Measurements from ENCODE around the gene PJA2. TPM values are rescaled to one million over a fixed set of nuclear protein-coding genes. Genes with fewer than 3 reads are reported as not detected.

PJA2 gene
- total RNA-seq, 2 donors from 2014 or later = 55.9 to 102 TPM

DNA sequence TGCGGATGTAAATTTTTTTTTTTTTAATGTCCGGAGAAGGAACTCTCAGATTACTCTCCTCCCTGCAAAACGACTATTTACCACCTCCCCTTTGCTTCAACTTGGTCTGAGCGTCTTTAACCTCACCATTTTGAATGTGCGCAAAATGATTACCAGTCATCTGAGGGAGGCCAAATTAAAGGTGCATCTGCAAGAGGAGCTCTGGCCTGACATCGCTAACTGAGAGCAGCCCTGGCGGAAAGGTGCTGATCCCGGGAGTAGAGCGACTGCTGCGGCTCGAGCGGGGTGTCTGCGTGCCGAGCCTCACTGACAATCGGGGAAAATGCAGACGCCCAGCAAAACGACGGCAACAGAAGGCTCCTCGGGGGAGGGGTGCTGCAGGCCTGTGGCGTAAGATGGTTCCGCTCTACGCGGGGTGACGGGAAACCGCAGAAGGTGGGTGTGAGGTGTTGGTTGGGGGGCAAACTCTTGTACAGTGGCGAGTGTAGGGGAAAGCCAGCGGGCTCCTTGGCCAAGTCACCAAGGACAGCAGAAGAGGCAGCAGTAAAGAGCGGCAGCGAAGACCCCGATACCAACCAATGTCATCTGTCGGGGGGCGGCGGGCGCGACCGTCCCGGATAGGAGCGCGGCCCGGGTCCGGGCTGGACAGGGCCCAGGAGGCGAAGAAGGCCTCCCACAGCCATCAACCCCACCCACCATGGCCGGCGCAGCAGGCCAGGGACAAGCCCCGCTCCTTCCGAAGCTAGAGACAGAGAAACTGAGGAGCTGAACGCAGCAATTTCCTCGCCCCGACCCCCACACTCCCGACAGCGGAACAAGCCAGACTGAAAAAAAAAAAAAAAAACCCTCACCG, 557 bp downstream of the PJA2 start:
- peak; percentile 61 for DNase-seq
- intact Hi-C loops (cut with DNase I) = no loop called here
- H3K4me1 ChIP-seq = no peaks in the 10 kb centered on the region
- H3K9me3 ChIP-seq = no peaks in the 10 kb centered on the region
- TF ChIP-seq, protein P1, sequence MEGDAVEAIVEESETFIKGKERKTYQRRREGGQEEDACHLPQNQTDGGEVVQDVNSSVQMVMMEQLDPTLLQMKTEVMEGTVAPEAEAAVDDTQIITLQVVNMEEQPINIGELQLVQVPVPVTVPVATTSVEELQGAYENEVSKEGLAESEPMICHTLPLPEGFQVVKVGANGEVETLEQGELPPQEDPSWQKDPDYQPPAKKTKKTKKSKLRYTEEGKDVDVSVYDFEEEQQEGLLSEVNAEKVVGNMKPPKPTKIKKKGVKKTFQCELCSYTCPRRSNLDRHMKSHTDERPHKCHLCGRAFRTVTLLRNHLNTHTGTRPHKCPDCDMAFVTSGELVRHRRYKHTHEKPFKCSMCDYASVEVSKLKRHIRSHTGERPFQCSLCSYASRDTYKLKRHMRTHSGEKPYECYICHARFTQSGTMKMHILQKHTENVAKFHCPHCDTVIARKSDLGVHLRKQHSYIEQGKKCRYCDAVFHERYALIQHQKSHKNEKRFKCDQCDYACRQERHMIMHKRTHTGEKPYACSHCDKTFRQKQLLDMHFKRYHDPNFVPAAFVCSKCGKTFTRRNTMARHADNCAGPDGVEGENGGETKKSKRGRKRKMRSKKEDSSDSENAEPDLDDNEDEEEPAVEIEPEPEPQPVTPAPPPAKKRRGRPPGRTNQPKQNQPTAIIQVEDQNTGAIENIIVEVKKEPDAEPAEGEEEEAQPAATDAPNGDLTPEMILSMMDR (IDR thresholded peaks at IDR 0.05) = no peak
- peak overlapping the region; percentile 57 for H3K4me3 ChIP-seq
- H3K27me3 ChIP-seq = no peaks in the 10 kb centered on the region
- H3K36me3 ChIP-seq = no peaks in the 10 kb centered on the region
- H3K27ac ChIP-seq = peak overlapping the region; percentile 93
- peak overlapping the region; percentile 96 to 99 for H3K9ac ChIP-seq (ENCODE audit: low read depth in 2 of 2, low read length in 2 of 2)

GRCh38 chr5:109407913-109408312, 1.9 kb downstream of the PJA2 start:
- intact Hi-C loops (cut with DNase I) = no loop called here
- peak overlapping the region; percentile 57 for H3K4me3 ChIP-seq

DNA sequence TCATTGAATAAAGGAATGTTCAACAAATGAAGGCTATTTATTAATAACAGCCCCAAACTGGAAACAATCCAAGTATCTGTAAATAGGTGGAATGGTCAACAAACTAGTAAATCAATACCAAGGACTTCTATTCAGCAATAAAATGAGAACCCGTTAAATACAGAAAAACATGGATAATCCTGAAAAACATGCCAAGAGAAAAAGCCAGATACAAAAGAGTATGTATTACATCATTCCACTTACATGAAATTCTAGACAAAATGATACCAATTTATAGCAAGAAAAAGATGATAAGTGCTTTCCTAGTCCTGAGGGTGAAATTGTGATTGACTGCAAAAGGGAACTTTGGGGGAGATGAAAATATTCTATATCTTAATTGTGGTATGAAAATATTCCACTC, 3.1 kb downstream of the PJA2 start:
- H3K36me3 ChIP-seq = no peaks in the 10 kb centered on the region
- H3K27me3 ChIP-seq = no peaks in the 10 kb centered on the region
- no peaks in the 10 kb centered on the region for H3K9me3 ChIP-seq
- no peak overlapping the region for H3K9ac ChIP-seq (ENCODE audit: low read depth in 2 of 2, low read length in 2 of 2)
- no peak overlapping the region for H3K4me3 ChIP-seq
- H3K4me1 ChIP-seq = no peaks in the 10 kb centered on the region
- DNase-seq = no peak
- TF ChIP-seq, protein P1 (IDR thresholded peaks at IDR 0.05) = no peak
- H3K27ac ChIP-seq = no peak overlapping the region
- intact Hi-C loops (cut with DNase I) = no loop called here

More at GRCh38 chr5:109407913-109408312, 1.9 kb downstream of the PJA2 start:
- Histone ChIP-seq H3K27ac (peak overlapping the region; percentile 93), H3K27me3 (no peaks in the 10 kb centered on the region), H3K9me3 (no peaks in the 10 kb centered on the region), H3K9ac (ENCODE audit: low read depth in 2 of 2, low read length in 2 of 2) (peak overlapping the region in 1 of 2 donors; percentile 40), H3K36me3 (no peaks in the 10 kb centered on the region), H3K4me1 (no peaks in the 10 kb centered on the region)
- TF ChIP-seq, protein P1 (IDR thresholded peaks at IDR 0.05) = no peak
- no peak for DNase-seq

- H3K27ac ChIP-seq = no peak overlapping the region
- no peaks in the 10 kb centered on the region for H3K9me3 ChIP-seq
These were observed 5.3 kb downstream of the PJA2 start for GRCh38 chr5:109404428-109404960.

GRCh38 chr5:109403469-109403868, 6.3 kb downstream of the PJA2 start:
- no peaks in the 10 kb centered on the region for H3K9me3 ChIP-seq
- no peaks in the 10 kb centered on the region for H3K36me3 ChIP-seq
- no peak overlapping the region for H3K27ac ChIP-seq
- no peaks in the 10 kb centered on the region for H3K4me1 ChIP-seq
- H3K9ac ChIP-seq (ENCODE audit: low read depth in 2 of 2, low read length in 2 of 2) = no peak overlapping the region
- no peaks in the 10 kb centered on the region for H3K27me3 ChIP-seq
- no peak for DNase-seq
- no peak overlapping the region for H3K4me3 ChIP-seq
- intact Hi-C loops (cut with DNase I) = no loop called here
- TF ChIP-seq, protein P1 (IDR thresholded peaks at IDR 0.05) = no peak

More at GRCh38 chr5:109404428-109404960, 5.3 kb downstream of the PJA2 start:
- Histone ChIP-seq H3K36me3 (no peaks in the 10 kb centered on the region), H3K27me3 (no peaks in the 10 kb centered on the region), H3K4me1 (no peaks in the 10 kb centered on the region), H3K9ac (ENCODE audit: low read depth in 2 of 2, low read length in 2 of 2) (no peak overlapping the region), H3K4me3 (no peak overlapping the region)
- intact Hi-C loops (cut with DNase I) = no loop called here
- no peak for DNase-seq
- TF ChIP-seq, protein P1 (IDR thresholded peaks at IDR 0.05) = no peak
